ENCODE results near the gene HIGD2A.

Gene HIGD2A

DNA sequence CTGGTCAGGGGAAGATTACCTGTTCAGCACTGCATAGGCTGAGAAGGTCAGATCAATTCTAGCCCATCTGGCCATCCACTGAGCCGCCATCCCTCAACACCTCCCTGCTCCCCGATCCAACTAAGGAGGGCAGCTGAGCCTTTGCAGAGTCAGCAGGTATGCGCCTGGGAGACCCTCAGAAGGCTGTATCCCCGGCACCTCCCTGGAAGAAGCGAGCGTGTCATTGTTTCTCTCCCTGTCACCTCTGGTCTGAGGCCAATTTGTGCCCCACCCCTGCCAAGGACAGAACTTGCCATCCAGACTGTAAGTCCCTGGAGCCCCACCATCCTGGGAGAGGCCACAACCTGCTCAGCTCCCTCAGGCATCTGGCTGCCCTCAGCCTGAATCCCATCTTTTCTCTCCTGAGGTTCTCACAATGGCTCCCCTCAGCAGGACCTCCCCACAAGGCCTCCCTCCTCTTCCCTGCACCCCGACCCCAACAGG lies 25.2 kb downstream of the HIGD2A start:
- no peak overlapping the region for H3K9ac ChIP-seq (ENCODE audit: low read depth, low read length)
- H3K36me3 ChIP-seq (ENCODE audit: control insufficient read depth, insufficient read depth, low read length) = no peaks in the 10 kb centered on the region
- H3K4me3 ChIP-seq (ENCODE audit: low read depth, low read length) = no peak overlapping the region
- no peaks in the 10 kb centered on the region for H3K9me3 ChIP-seq (ENCODE audit: control insufficient read depth, insufficient read depth, low read length)
- H3K4me1 ChIP-seq (ENCODE audit: control insufficient read depth, insufficient read depth, low read length) = no peaks in the 10 kb centered on the region
- peaks cover 6% of the 10 kb centered on the region for H3K27me3 ChIP-seq (ENCODE audit: control insufficient read depth, insufficient read depth, low read length)

DNA sequence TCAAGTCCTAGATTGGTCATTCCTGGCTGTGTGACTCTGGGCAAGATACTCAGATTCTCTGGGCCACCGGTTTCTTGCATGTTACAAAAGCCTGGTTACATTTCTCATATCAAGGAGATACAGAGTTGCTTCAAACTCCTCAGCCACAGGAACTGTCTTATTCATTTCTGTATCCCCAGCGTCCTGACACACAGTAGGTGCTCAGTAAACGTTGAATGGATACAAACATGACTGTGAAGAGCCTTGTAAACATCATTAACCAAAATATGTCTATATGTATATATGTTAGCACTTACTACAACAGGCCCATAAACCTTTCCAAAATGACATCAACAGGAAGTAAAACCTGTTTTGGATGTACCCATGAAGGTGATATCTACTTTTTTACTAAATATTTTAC lies 26.2 kb downstream of the HIGD2A start:
- no peaks in the 10 kb centered on the region for H3K36me3 ChIP-seq (ENCODE audit: control insufficient read depth, insufficient read depth, low read length)
- peaks cover 6% of the 10 kb centered on the region for H3K27me3 ChIP-seq (ENCODE audit: control insufficient read depth, insufficient read depth, low read length)
- no peak overlapping the region for H3K9ac ChIP-seq (ENCODE audit: low read depth, low read length)
- no peak overlapping the region for H3K4me3 ChIP-seq (ENCODE audit: low read depth, low read length)
- no peaks in the 10 kb centered on the region for H3K9me3 ChIP-seq (ENCODE audit: control insufficient read depth, insufficient read depth, low read length)
- H3K4me1 ChIP-seq (ENCODE audit: control insufficient read depth, insufficient read depth, low read length) = no peaks in the 10 kb centered on the region

DNA sequence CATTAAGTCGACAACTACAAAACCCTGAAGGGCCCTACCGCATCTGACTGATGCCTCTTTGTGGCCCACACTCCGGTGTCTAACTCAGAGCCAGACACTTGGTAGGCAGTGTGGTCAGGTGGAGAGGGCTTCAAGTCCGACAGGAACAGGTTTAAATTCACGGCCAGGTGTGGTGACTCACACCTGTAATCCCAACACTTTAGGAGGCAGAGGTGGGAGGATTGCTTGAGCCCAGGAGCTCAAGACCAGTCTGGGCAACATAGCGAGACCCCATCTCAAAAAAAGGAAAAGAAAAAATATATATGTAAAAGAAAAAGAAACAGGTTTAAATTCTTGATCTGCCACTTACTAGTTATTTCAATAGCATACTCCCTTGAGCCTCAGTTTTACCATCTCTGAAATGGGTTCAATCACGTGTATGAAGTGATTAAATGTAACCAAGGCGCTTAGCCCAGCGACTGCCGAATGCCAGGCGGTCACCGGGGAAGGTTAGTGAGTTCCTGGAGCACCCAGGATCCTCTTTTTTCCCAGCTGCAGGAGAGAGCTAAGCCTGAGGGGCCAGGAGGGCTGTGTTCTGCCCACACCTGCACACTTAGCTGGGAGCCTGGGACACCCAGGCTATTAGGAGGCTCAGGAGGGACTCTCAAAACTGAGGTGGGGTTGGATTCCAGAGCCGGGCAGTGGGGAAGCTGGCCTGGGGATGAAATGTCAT lies 26.8 kb downstream of the HIGD2A start:
- Histone ChIP-seq H3K9me3 (ENCODE audit: control insufficient read depth, insufficient read depth, low read length) (no peaks in the 10 kb centered on the region), H3K4me3 (ENCODE audit: low read depth, low read length) (peak overlapping the region; percentile 59), H3K9ac (ENCODE audit: low read depth, low read length) (peak overlapping the region; percentile 37), H3K36me3 (ENCODE audit: control insufficient read depth, insufficient read depth, low read length) (no peaks in the 10 kb centered on the region), H3K4me1 (ENCODE audit: control insufficient read depth, insufficient read depth, low read length) (no peaks in the 10 kb centered on the region), H3K27me3 (ENCODE audit: control insufficient read depth, insufficient read depth, low read length) (peaks cover 6% of the 10 kb centered on the region)

DNA sequence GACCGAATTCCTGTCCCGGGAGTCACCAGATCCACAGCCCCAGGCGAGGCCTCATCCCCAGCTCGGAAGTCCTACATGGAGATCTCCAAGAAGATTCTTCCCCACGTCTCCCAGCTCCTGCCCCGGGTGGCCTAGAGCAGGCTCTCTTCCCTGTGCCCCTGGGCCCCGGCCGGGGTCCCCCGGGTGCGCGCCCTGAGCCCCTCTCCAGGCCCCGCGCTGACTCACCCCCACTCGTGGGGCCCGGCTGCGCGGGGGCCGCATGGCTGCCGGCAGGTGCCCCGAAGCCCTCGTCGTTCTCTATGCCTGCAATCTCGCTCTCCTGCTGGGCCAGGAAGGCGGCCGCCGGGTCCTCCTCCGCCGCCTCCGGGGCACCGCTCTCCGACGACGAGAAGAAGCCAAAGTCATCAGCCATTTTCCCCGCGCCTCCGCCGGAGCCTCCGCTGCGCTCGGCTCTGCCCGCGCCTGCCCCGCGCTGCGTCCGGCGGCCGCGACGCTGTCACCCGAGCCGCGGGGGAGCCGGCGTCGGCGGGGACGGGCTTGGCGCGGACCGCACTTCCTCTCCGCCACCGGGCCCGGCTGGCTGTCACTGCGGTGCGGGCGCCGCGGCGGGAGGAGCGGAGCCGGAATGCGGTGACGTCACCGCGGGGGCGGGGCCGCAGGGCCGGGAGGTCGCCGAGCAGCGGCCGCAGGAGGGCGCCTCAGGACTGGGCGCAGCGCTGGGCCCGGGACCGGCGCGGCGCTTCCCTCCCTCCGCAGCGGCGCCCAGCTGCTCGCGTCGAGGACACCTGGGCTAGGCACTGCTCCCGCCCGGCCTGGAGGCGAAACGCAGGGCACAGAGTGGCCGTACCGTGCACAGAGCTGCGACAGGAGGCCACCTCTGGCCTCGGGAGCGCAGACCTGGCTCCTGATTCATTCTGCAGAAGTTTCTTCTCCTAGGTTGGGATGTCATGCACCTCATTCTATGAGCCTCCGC lies 27.7 kb downstream of the HIGD2A start, which contains the start of gene CLTB:
Gene CLTB (minus strand): TSS at position 588 of the 973 bp plus-strand sequence. CDS start 176 bp downstream, at position 412.
- H3K9ac ChIP-seq (ENCODE audit: low read depth, low read length) = peak within 1 kb of the TSS; percentile 37
- H3K9me3 ChIP-seq (ENCODE audit: control insufficient read depth, insufficient read depth, low read length) = no peaks in the 10 kb centered on the region
- H3K4me1 ChIP-seq (ENCODE audit: control insufficient read depth, insufficient read depth, low read length) = no peaks in the 10 kb centered on the region
- H3K27me3 ChIP-seq (ENCODE audit: control insufficient read depth, insufficient read depth, low read length) = peaks cover 6% of the 10 kb centered on the region
- no peaks in the 10 kb centered on the region for H3K36me3 ChIP-seq (ENCODE audit: control insufficient read depth, insufficient read depth, low read length)
- H3K4me3 ChIP-seq (ENCODE audit: low read depth, low read length) = peak within 1 kb of the TSS; percentile 59

DNA sequence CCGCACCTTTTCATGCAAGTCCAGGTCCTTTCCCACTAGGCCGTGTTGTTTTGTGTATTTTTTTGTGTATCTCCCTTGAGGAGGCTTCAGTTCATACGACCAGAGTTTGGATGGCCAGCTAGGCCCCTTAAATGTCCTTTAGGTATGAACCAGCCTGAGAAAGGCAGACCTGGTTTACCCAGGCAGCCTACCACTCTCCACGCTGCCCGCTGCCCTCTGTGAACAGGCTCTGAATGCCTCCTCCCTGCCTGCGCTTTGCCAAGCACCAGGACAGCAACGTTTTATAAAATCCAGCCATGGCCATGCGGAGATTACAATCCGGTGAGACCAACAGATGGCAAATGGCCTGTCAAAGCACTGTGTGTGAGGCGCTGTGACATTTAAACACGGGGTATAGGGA lies 28.4 kb downstream of the HIGD2A start:
- Histone ChIP-seq H3K4me1 (ENCODE audit: control insufficient read depth, insufficient read depth, low read length) (no peaks in the 10 kb centered on the region), H3K27me3 (ENCODE audit: control insufficient read depth, insufficient read depth, low read length) (peaks cover 6% of the 10 kb centered on the region), H3K9ac (ENCODE audit: low read depth, low read length) (no peak overlapping the region)

DNA sequence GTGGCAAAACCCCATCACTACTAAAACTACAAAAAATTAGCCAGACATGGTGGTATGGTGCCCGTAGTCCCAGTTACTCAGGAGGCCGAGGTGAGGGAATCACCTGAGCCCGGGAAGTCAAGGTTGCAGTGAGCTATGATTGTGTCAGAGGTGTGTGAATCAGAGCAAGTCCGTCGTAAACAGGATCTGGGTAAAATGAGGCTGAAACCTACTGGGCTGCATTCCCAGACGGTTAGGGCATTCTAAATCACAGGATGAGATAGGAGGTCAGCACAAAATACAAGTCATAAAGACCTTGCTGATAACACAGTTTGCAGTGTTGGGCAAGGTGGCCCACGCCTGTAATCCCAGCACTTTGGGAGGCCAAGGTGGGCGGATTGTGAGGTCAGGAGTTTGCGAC lies 29.7 kb downstream of the HIGD2A start:
- Histone ChIP-seq H3K4me1 (ENCODE audit: control insufficient read depth, insufficient read depth, low read length) (no peaks in the 10 kb centered on the region), H3K27me3 (ENCODE audit: control insufficient read depth, insufficient read depth, low read length) (peaks cover 6% of the 10 kb centered on the region), H3K36me3 (ENCODE audit: control insufficient read depth, insufficient read depth, low read length) (no peaks in the 10 kb centered on the region), H3K9me3 (ENCODE audit: control insufficient read depth, insufficient read depth, low read length) (no peaks in the 10 kb centered on the region), H3K4me3 (ENCODE audit: low read depth, low read length) (no peak overlapping the region), H3K9ac (ENCODE audit: low read depth, low read length) (no peak overlapping the region)

More for the DNA sequence above, 28.4 kb downstream of the HIGD2A start:
- no peaks in the 10 kb centered on the region for H3K9me3 ChIP-seq (ENCODE audit: control insufficient read depth, insufficient read depth, low read length)
- no peaks in the 10 kb centered on the region for H3K36me3 ChIP-seq (ENCODE audit: control insufficient read depth, insufficient read depth, low read length)
- H3K4me3 ChIP-seq (ENCODE audit: low read depth, low read length) = peak overlapping the region; percentile 59

DNA sequence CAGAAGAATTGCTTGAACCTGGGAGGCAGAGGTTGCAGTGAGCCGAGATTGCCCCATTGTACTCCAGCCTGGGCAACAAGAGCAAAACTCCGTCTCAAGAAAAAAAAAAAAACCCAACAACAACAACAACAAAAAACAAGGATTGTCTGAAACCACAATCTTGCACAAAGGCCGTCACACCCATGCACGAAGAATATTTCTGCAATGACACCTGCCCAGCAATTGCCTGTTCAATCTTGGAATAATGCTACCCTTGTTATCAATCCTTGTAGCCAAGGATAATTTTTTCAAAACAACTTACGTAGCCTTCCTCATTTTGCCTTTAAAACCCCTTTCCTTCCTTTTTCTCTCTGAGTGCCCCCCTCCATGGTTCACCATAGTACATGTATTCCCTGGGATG lies 31.5 kb downstream of the HIGD2A start:
- Histone ChIP-seq H3K36me3 (ENCODE audit: control insufficient read depth, insufficient read depth, low read length) (no peaks in the 10 kb centered on the region), H3K4me3 (ENCODE audit: low read depth, low read length) (no peak overlapping the region), H3K27me3 (ENCODE audit: control insufficient read depth, insufficient read depth, low read length) (peaks cover 6% of the 10 kb centered on the region)

DNA sequence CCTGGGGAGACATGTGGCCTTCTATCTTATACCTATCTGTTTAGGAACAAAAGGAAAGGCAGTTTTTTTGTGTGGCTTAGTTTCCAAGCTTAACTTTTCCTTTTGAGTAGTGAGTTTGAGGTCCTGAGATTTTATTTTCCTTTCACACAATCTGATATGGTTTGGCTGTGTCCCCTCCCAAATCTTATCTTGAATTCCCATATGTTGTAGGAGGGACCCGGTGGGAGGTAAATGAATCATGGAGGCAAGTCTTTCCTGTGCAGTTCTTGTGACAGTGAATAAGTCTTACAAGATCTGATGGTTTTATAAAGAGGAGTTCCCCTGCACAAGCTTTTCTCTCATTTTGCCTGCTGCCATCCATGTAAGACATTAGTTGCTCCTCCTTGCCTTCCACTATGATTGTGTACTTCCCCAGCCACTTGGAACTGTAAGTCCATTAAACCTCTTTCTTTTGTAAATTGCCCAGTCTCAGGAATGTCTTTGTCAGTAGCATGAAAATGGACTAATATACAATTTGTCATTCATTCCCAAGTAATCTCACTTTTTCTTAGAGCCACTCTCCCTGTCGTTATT lies 32.5 kb downstream of the HIGD2A start:
- Histone ChIP-seq H3K4me3 (ENCODE audit: low read depth, low read length) (no peak overlapping the region), H3K4me1 (ENCODE audit: control insufficient read depth, insufficient read depth, low read length) (no peaks in the 10 kb centered on the region), H3K27me3 (ENCODE audit: control insufficient read depth, insufficient read depth, low read length) (peaks cover 2% of the 10 kb centered on the region), H3K36me3 (ENCODE audit: control insufficient read depth, insufficient read depth, low read length) (no peaks in the 10 kb centered on the region), H3K9ac (ENCODE audit: low read depth, low read length) (no peak overlapping the region), H3K9me3 (ENCODE audit: control insufficient read depth, insufficient read depth, low read length) (no peaks in the 10 kb centered on the region)

More for the DNA sequence above, 31.5 kb downstream of the HIGD2A start:
- Histone ChIP-seq H3K9ac (ENCODE audit: low read depth, low read length) (no peak overlapping the region), H3K9me3 (ENCODE audit: control insufficient read depth, insufficient read depth, low read length) (no peaks in the 10 kb centered on the region), H3K4me1 (ENCODE audit: control insufficient read depth, insufficient read depth, low read length) (no peaks in the 10 kb centered on the region)

DNA sequence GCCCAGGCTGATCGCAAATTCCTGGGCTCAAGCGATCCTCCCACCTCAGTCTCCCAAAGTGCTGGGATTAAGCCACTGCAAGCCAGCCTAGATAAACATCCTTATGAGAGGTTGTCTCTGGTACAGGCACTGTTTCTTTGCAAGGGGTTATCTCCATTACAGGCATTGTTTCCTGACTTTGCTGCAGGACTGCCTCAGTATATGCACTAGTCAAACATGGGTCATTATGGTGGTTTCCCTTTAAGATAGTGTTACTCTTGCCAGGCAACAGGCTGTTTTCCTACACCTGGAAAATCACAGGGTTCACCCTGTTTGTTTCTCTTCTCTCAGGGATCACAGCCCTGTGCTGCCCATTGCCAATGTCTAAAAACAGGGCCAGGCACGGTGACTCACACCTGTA lies 35.6 kb downstream of the HIGD2A start:
- Histone ChIP-seq H3K27me3 (ENCODE audit: control insufficient read depth, insufficient read depth, low read length) (no peaks in the 10 kb centered on the region), H3K9me3 (ENCODE audit: control insufficient read depth, insufficient read depth, low read length) (no peaks in the 10 kb centered on the region), H3K36me3 (ENCODE audit: control insufficient read depth, insufficient read depth, low read length) (no peaks in the 10 kb centered on the region), H3K4me3 (ENCODE audit: low read depth, low read length) (no peak overlapping the region), H3K9ac (ENCODE audit: low read depth, low read length) (no peak overlapping the region), H3K4me1 (ENCODE audit: control insufficient read depth, insufficient read depth, low read length) (no peaks in the 10 kb centered on the region)

DNA sequence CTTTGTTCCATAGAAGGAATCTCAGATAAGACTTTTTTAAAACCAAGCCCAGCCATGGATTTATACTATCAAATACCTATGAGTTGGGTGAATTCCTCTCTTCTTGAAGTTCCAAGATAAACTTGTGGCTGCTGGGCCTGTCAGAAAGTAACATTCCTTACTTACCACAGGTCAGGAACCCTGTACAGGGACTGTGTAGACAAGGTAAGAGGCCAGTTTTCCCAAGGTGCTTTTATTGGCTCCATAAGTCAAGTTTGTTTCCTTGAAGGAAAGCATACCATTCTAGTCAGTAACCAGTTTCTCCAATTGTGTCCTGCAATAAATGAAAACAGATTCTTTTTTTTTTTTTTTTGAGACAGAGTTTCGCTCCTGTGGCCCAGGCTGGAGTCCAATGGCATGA lies 36.6 kb downstream of the HIGD2A start:
- H3K4me3 ChIP-seq (ENCODE audit: low read depth, low read length) = no peak overlapping the region
- H3K4me1 ChIP-seq (ENCODE audit: control insufficient read depth, insufficient read depth, low read length) = no peaks in the 10 kb centered on the region
- no peaks in the 10 kb centered on the region for H3K36me3 ChIP-seq (ENCODE audit: control insufficient read depth, insufficient read depth, low read length)
- H3K9ac ChIP-seq (ENCODE audit: low read depth, low read length) = no peak overlapping the region
- no peaks in the 10 kb centered on the region for H3K9me3 ChIP-seq (ENCODE audit: control insufficient read depth, insufficient read depth, low read length)
- H3K27me3 ChIP-seq (ENCODE audit: control insufficient read depth, insufficient read depth, low read length) = no peaks in the 10 kb centered on the region

DNA sequence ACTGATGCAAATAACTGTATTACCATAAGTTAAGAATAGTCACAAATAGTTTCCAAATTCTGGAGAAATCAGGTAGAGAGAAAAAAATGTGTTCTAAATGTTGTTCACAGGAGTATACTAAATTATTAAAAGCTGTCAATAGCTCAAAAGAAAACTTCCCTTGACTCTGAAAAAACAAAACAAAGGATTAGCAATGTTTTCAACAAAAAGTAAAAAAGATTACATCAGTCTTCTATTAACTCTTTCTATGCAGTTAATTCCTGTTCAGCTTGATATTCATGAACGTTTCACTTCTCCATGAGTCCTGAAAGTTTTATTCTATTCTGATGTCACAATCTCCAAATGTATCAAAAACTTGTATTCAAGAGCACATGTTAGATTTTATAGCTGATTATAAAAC lies 37.2 kb downstream of the HIGD2A start:
- H3K9ac ChIP-seq (ENCODE audit: low read depth, low read length) = no peak overlapping the region
- H3K27me3 ChIP-seq (ENCODE audit: control insufficient read depth, insufficient read depth, low read length) = no peaks in the 10 kb centered on the region
- H3K4me1 ChIP-seq (ENCODE audit: control insufficient read depth, insufficient read depth, low read length) = no peaks in the 10 kb centered on the region
- no peak overlapping the region for H3K4me3 ChIP-seq (ENCODE audit: low read depth, low read length)
- no peaks in the 10 kb centered on the region for H3K36me3 ChIP-seq (ENCODE audit: control insufficient read depth, insufficient read depth, low read length)
- H3K9me3 ChIP-seq (ENCODE audit: control insufficient read depth, insufficient read depth, low read length) = no peaks in the 10 kb centered on the region

Data from iPS-15b (cell line).